NAMALWA (cell line): ENCODE data around the gene ARHGEF26.

Source experiments
- DNase-seq: peaks from one replicate; pipeline ENCODE4 v3.0.0-alpha.2; 2015; ENCODE audit warnings: low spot score

ARHGEF26 gene

GRCh38 chr3:154113609-154114008, 7.6 kb upstream of the ARHGEF26 start:
- no peak for DNase-seq

GRCh38 chr3:154115332-154115731, 5.9 kb upstream of the ARHGEF26 start:
- no peak for DNase-seq

- no peak for DNase-seq
Measured at GRCh38 chr3:154119951-154120350, 1.2 kb upstream of the ARHGEF26 start.

GRCh38 chr3:154121701-154122551, 736 bp downstream of the ARHGEF26 start:
- DNase-seq = peak; percentile 53

- DNase-seq = no peak
Measured at GRCh38 chr3:154122552-154122911, 1.3 kb downstream of the ARHGEF26 start.

DNA sequence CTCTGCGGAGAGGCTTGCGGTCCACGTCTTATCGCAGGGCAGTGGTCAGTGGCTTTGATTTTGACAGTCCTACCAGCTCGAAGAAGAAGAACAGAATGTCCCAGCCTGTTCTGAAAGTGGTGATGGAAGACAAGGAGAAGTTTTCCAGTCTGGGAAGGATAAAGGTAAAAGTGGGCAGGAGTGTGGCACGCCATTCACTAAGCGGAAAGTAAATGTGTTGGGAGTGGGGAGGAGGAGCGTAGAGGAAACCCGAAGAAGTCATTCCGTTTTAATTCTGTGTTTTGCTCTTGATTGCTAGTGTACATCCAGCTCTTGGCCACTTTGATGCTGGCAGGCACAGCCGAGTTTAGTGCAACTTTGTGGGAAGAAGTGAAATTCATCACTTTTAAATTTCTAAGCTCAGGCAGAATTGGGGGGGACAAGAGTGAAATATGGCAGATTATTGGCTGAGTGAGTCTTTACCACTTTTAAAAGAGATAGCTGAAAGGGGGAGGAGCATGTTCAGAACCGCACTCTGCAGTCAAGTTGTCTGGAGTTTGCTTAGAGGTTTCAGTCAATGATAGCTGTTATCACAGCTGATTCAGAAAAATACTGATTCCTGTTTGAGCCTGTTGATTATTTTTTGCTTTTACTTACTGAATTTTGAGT, 1.8 kb downstream of the ARHGEF26 start:
- peak; percentile 62 for DNase-seq

DNA sequence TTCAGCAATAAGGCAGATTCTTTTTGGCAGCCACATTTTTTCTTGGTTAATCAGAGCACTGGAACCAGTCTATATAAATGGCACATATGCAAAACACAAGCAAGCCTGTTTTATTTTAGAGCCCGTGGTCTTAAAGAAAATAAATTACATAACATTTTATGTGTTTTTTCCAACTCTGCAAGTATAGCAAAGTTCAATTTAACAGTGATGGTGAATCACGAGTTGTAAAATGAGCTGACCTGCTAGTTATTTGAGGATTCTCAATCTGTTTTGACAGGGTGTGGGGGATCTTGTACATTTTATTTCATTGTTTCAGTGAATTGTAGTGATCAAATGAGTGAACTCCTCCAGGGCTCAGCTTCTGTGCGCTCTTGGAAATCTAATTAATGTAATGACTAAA, 2.7 kb downstream of the ARHGEF26 start:
- peak; percentile 38 for DNase-seq

DNA sequence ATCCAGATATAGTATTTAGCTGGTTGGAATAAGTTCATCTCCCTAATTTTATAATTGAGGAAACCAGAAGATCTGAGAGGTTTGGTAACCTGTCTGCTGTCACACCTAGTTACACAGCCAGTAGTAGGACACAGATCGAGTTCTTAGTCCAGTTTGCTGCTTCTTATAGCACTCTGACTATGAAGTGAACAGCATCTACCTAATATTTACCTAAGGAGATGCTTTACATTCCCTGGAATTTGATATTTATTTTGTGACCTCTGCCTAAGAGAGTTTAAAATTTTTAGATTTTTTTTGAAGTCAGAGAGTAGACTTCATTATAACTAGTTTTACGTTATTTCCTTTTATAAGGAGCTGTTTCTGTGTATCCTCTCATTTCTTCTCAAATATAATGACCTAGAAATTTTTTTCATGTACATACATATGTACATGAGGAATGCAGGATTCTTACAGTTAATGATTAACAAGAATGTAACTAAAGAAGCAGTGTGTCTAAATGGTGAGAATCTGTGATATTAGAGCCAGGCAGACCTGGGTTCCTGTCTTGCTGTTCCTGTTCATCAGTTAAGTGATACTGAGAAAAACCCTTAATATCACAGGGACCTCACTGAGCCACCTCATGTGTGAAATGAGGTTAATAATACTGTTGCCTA, 4.3 kb downstream of the ARHGEF26 start:
- DNase-seq = no peak

DNA sequence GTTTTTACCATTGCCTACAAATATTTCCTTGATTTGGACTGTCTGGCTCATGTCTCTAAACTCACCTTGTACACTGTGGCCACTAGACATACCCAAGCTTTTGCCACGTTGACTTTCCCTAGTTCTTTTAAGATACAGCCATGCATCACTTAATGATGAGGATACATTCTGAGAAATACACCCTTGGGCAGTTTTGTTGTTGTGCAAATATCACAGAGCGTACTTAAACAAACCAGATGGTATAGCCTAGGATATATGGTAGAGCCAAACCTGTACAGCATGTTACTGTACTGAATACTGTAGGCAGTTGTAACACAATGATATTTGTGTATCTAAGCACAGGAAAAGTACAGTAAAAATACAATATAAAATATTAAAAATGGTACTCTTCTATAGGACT, 5.5 kb downstream of the ARHGEF26 start:
- no peak for DNase-seq

GRCh38 chr3:154129625-154130024, 8.4 kb downstream of the ARHGEF26 start:
- DNase-seq = no peak

DNA sequence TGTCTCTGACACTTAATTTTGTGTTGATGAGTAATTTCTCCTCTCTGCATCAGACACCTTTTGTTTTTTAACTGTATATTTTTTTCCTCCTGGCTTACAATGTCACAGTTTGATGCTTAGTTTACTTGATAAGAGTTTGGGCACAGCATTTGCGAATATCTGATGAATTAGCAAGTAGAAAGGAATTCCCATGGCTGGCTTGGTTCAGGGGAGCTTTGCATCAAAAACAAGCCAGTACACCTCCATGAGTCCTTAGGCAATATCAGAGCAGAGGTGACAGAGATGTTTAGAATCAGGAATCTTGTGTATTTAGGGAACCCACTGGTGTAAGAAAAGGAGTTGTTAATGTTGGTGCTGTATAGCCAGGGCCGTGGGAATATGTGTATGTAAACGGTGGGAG, 9.3 kb downstream of the ARHGEF26 start:
- DNase-seq = no peak

DNA sequence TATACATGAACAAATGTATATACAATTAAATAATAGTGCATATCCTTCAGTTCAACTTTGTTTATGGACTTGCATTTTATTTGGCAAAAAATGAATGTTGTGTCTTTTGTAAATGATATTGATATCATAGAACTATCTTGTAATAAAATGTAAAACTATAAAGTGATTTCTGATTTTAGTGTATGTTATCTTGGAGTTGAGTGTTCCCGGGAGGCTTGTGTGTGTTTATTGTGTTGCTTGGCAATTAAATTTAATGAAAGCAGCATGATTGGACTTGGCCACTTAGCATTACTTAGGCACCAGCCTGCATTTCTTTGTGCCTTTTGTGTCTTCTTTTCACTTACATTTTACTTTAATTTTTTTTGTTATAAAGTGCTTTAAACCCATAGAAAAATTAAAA, 10.6 kb downstream of the ARHGEF26 start:
- no peak for DNase-seq

DNA sequence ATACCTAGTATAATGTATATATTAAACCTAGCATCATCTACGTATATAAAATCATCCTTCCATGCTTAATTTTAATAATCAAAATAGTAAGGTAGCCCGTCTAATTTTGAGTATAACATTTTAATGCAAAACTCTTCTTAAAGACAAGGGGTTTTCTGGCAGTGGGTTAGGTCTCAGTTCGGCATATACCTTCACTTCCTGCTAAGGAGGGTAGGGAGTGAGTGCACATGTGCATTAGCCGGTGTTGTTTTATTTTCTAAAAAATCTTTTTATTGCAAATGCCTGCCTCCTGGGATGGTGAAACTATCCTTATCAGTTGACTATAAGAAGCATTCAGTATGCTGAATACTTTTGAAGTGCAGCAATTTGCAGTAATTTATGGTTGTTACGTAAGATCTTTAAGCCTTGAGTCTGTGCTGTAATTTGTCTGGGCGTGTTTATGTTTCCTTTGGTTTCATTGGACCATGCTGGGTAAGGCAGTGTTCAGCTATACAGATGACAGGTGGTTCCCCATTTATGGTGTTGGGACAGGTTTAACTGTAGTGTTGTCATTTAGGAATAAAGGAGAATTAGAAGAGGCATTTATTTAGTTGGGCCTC, 11.7 kb downstream of the ARHGEF26 start:
- DNase-seq = peak; percentile 59

DNA sequence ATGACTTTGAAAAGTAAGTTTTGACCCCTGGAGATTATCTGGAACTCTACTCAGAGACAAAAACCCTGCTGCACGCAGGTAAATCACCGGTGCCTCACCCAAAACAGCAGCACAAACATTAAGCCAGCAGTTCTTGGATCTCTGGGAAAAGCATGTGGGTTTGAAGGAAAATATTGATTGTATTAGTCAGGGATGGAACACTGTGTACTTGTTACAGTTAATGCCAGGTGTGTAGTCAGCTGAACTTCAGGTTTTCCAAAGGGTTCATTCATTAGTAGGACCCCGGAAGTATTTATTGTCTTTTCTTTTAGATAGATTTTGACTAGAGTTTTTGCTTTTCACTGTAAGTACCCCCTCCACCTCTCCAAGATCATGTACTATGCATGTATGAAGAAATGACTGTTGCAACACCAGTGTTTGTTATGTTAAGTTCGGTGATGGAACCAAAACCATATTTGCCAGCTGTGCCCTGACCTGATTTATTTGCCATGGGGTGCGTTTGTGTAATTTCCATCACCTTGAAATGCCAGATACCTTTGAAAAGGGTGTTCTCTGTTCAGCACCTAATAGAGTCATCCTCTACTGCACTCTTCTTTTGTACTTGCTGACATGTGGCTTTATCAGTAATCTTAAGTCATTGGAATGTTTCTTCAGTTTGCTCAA, 14.5 kb downstream of the ARHGEF26 start:
- no peak for DNase-seq

DNA sequence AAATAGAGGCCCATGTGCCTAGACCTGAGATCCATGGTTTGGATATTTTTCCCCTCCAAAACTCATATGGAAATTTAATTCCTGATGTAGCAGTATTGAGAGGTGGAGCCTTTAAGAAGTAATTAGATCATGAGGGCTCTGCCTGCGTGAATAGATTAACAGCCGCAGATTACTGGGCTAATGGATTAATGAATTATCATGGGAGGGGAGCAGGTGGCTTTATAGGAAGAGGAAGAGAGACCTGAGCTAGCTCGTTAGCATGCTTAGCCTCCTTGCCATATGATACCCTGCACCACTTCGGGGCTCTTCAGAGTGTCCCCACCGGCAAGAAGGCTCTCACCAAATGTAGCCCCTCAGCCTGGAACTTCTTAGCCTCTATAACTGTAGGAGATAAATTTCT, 15.8 kb downstream of the ARHGEF26 start:
- DNase-seq = no peak

DNA sequence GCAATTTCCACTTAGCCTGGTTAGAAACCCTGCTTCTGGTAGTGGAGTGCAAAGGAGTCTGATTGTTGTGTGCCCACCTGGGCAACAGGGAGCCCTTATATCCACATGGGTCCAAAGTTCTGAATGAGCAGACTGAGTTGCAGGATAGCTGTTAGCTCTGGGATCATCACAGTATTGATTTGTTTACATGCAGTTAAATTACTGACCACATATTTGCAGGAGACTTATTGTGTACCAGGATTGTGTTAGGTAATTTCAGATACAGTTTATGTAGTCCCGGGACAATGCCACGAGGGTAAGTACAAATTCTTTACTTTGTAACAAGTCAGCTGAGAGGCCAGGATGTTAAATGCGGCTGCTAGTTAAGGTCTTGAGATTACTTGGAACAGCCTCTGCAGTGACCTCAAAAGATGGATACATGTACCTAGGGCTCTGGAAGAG, 18.8 kb downstream of the ARHGEF26 start:
- no peak for DNase-seq

- DNase-seq = no peak
Measured at GRCh38 chr3:154142608-154143007, 21.4 kb downstream of the ARHGEF26 start.

GRCh38 chr3:154143873-154144272, 22.7 kb downstream of the ARHGEF26 start:
- DNase-seq = no peak

DNA sequence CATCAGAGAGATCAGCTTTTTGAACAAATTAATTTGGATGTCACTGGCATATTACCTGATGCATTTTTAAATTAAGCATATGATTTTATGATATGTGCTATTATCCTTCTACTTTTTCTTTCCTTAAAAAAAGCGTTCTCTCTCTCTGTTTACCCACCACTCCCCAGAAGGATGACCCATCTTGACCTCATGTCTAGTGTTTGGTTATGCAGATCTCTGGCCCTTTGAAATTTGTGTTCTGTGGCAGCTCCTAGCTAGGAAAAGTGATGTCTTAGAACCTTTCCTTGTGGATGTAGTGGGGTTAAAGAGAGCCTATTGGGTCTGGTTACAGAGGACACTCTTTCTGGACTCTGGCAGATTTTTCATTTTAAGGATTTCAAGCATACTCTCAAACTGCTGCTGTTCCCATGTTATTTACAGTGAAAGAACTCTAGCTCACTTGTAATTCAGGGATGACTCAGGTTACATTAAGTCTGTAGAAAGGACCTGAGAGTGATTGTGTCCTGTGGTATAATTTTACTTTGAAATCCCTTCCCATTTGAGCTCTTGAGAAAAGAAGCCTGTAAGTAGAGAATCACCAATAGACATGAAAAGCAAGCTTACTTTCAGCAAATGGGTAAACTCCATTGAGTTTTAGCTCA, 23.8 kb downstream of the ARHGEF26 start:
- no peak for DNase-seq

GRCh38 chr3:154148541-154148940, 27.4 kb downstream of the ARHGEF26 start:
- DNase-seq = no peak

DNA sequence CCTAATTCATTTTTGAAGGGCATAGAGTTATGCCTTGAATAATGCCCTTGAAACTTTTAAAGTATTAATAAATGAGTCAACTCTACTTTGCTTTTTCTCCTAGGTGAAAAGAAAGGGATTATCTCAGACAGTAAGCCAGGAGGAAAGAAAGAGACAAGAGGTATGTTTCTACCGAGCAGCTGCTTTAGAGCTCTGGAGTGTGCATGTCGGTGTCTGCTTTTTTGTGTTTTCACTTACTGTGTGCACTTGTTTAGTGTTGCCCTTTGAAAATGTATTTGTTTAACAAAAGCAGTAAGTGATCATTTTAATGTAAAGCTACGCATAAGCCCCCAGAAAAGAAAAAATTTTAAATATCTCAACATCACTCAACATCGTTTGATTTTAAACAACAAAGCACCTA, 28.1 kb downstream of the ARHGEF26 start:
- DNase-seq = no peak

- DNase-seq = no peak
Measured at GRCh38 chr3:154151969-154152368, 30.8 kb downstream of the ARHGEF26 start.
